ENCODE results near the gene METTL3.
A peak's percentile ranks its signal among the peaks of the same experiment; 100 is the strongest.

METTL3 gene

GRCh38 chr14:21537090-21537424, 25.9 kb upstream of the METTL3 start:
- peaks cover 8% of the 10 kb centered on the region for H3K4me1 ChIP-seq (ENCODE audit: control insufficient read depth, insufficient read depth, low read length)
- H3K27me3 ChIP-seq (replicated peaks; ENCODE audit: control insufficient read depth, insufficient read depth, low read length): peaks cover 60% of the 10 kb centered on the region
- no peak for DNase-seq (ENCODE audit: low read depth)
- H3K9ac ChIP-seq (ENCODE audit: low read length): no peak overlapping the region
- H3K4me3 ChIP-seq (ENCODE audit: low read length): peak overlapping the region; percentile 72
- H3K36me3 ChIP-seq (ENCODE audit: control insufficient read depth, insufficient read depth, low read length, severe bottlenecking): no peaks in the 10 kb centered on the region
- no peaks in the 10 kb centered on the region for H3K9me3 ChIP-seq (ENCODE audit: control insufficient read depth, low read length)

- no peaks in the 10 kb centered on the region for H3K36me3 ChIP-seq (ENCODE audit: control insufficient read depth, insufficient read depth, low read length, severe bottlenecking)
- H3K4me3 ChIP-seq (ENCODE audit: low read length): peak overlapping the region; percentile 72
- H3K27me3 ChIP-seq (replicated peaks; ENCODE audit: control insufficient read depth, insufficient read depth, low read length): peaks cover 60% of the 10 kb centered on the region
- no peak overlapping the region for H3K9ac ChIP-seq (ENCODE audit: low read length)
- peaks cover 8% of the 10 kb centered on the region for H3K4me1 ChIP-seq (ENCODE audit: control insufficient read depth, insufficient read depth, low read length)
- DNase-seq (ENCODE audit: low read depth): no peak
- no peaks in the 10 kb centered on the region for H3K9me3 ChIP-seq (ENCODE audit: control insufficient read depth, low read length)
Observed at GRCh38 chr14:21536418-21537089, 25.4 kb upstream of the METTL3 start.

GRCh38 chr14:21535545-21536417, 24.6 kb upstream of the METTL3 start:
- Histone ChIP-seq H3K9me3 (ENCODE audit: control insufficient read depth, low read length) (no peaks in the 10 kb centered on the region), H3K27me3 (replicated peaks; ENCODE audit: control insufficient read depth, insufficient read depth, low read length) (peaks cover 64% of the 10 kb centered on the region), H3K4me1 (ENCODE audit: control insufficient read depth, insufficient read depth, low read length) (peaks cover 8% of the 10 kb centered on the region), H3K9ac (ENCODE audit: low read length) (no peak overlapping the region), H3K4me3 (ENCODE audit: low read length) (peak overlapping the region; percentile 72), H3K36me3 (ENCODE audit: control insufficient read depth, insufficient read depth, low read length, severe bottlenecking) (no peaks in the 10 kb centered on the region)
- DNase-seq (ENCODE audit: low read depth): no peak

GRCh38 chr14:21534576-21534975, 23.4 kb upstream of the METTL3 start:
- H3K4me3 ChIP-seq (ENCODE audit: low read length): no peak overlapping the region
- DNase-seq (ENCODE audit: low read depth): no peak
- no peaks in the 10 kb centered on the region for H3K36me3 ChIP-seq (ENCODE audit: control insufficient read depth, insufficient read depth, low read length, severe bottlenecking)
- peaks cover 8% of the 10 kb centered on the region for H3K4me1 ChIP-seq (ENCODE audit: control insufficient read depth, insufficient read depth, low read length)
- no peak overlapping the region for H3K9ac ChIP-seq (ENCODE audit: low read length)
- H3K9me3 ChIP-seq (ENCODE audit: control insufficient read depth, low read length): no peaks in the 10 kb centered on the region
- H3K27me3 ChIP-seq (replicated peaks; ENCODE audit: control insufficient read depth, insufficient read depth, low read length): peaks cover 66% of the 10 kb centered on the region

GRCh38 chr14:21533294-21533693, 22.2 kb upstream of the METTL3 start:
- no peak for DNase-seq (ENCODE audit: low read depth)
- Histone ChIP-seq H3K9ac (ENCODE audit: low read length) (no peak overlapping the region), H3K4me3 (ENCODE audit: low read length) (no peak overlapping the region), H3K9me3 (ENCODE audit: control insufficient read depth, low read length) (no peaks in the 10 kb centered on the region), H3K4me1 (ENCODE audit: control insufficient read depth, insufficient read depth, low read length) (peaks cover 8% of the 10 kb centered on the region), H3K36me3 (ENCODE audit: control insufficient read depth, insufficient read depth, low read length, severe bottlenecking) (no peaks in the 10 kb centered on the region), H3K27me3 (replicated peaks; ENCODE audit: control insufficient read depth, insufficient read depth, low read length) (peaks cover 53% of the 10 kb centered on the region)

GRCh38 chr14:21529515-21529914, 18.4 kb upstream of the METTL3 start:
- no peak for DNase-seq (ENCODE audit: low read depth)
- H3K9ac ChIP-seq (ENCODE audit: low read length): no peak overlapping the region
- no peak overlapping the region for H3K4me3 ChIP-seq (ENCODE audit: low read length)
- peaks cover 24% of the 10 kb centered on the region for H3K27me3 ChIP-seq (replicated peaks; ENCODE audit: control insufficient read depth, insufficient read depth, low read length)
- no peaks in the 10 kb centered on the region for H3K4me1 ChIP-seq (ENCODE audit: control insufficient read depth, insufficient read depth, low read length)
- no peaks in the 10 kb centered on the region for H3K36me3 ChIP-seq (ENCODE audit: control insufficient read depth, insufficient read depth, low read length, severe bottlenecking)
- H3K9me3 ChIP-seq (ENCODE audit: control insufficient read depth, low read length): no peaks in the 10 kb centered on the region

- Histone ChIP-seq H3K27me3 (replicated peaks; ENCODE audit: control insufficient read depth, insufficient read depth, low read length) (peaks cover 16% of the 10 kb centered on the region), H3K9ac (ENCODE audit: low read length) (no peak overlapping the region), H3K36me3 (ENCODE audit: control insufficient read depth, insufficient read depth, low read length, severe bottlenecking) (no peaks in the 10 kb centered on the region), H3K4me1 (ENCODE audit: control insufficient read depth, insufficient read depth, low read length) (no peaks in the 10 kb centered on the region), H3K9me3 (ENCODE audit: control insufficient read depth, low read length) (no peaks in the 10 kb centered on the region), H3K4me3 (ENCODE audit: low read length) (no peak overlapping the region)
- DNase-seq (ENCODE audit: low read depth): peak; percentile 29
Observed at GRCh38 chr14:21528381-21529348, 17.5 kb upstream of the METTL3 start.

- no peak overlapping the region for H3K4me3 ChIP-seq (ENCODE audit: low read length)
- no peak for DNase-seq (ENCODE audit: low read depth)
- H3K4me1 ChIP-seq (ENCODE audit: control insufficient read depth, insufficient read depth, low read length): no peaks in the 10 kb centered on the region
Observed at GRCh38 chr14:21527318-21527679, 16.2 kb upstream of the METTL3 start.

GRCh38 chr14:21526672-21527317, 15.7 kb upstream of the METTL3 start:
- Histone ChIP-seq H3K9me3 (ENCODE audit: control insufficient read depth, low read length) (no peaks in the 10 kb centered on the region), H3K27me3 (replicated peaks; ENCODE audit: control insufficient read depth, insufficient read depth, low read length) (peaks cover 10% of the 10 kb centered on the region), H3K4me1 (ENCODE audit: control insufficient read depth, insufficient read depth, low read length) (peaks cover 2% of the 10 kb centered on the region), H3K36me3 (ENCODE audit: control insufficient read depth, insufficient read depth, low read length, severe bottlenecking) (no peaks in the 10 kb centered on the region), H3K4me3 (ENCODE audit: low read length) (peak overlapping the region; percentile 72), H3K9ac (ENCODE audit: low read length) (no peak overlapping the region)
- no peak for DNase-seq (ENCODE audit: low read depth)

More at GRCh38 chr14:21527318-21527679, 16.2 kb upstream of the METTL3 start:
- H3K9me3 ChIP-seq (ENCODE audit: control insufficient read depth, low read length): no peaks in the 10 kb centered on the region
- H3K9ac ChIP-seq (ENCODE audit: low read length): no peak overlapping the region
- H3K27me3 ChIP-seq (replicated peaks; ENCODE audit: control insufficient read depth, insufficient read depth, low read length): peaks cover 10% of the 10 kb centered on the region
- no peaks in the 10 kb centered on the region for H3K36me3 ChIP-seq (ENCODE audit: control insufficient read depth, insufficient read depth, low read length, severe bottlenecking)

GRCh38 chr14:21525962-21526671, 15.0 kb upstream of the METTL3 start, which contains the start of gene SALL2:
TSS of gene SALL2 (minus strand) at chr14:21526346. CDS start at chr14:21526127, 219 bp downstream.
- no peaks in the 10 kb centered on the region for H3K36me3 ChIP-seq (ENCODE audit: control insufficient read depth, insufficient read depth, low read length, severe bottlenecking)
- no peaks in the 10 kb centered on the region for H3K9me3 ChIP-seq (ENCODE audit: control insufficient read depth, low read length)
- peak within 1 kb of the TSS; percentile 72 for H3K4me3 ChIP-seq (ENCODE audit: low read length)
- peak; percentile 80 for DNase-seq (ENCODE audit: low read depth)
- H3K27me3 ChIP-seq (replicated peaks; ENCODE audit: control insufficient read depth, insufficient read depth, low read length): peaks cover 10% of the 10 kb centered on the region
- peaks cover 8% of the 10 kb centered on the region for H3K4me1 ChIP-seq (ENCODE audit: control insufficient read depth, insufficient read depth, low read length)
- H3K9ac ChIP-seq (ENCODE audit: low read length): peak within 1 kb of the TSS; percentile 28
